HepG2 (cell line): ENCODE results near the gene PXK. TPM values are rescaled to one million over a fixed set of nuclear protein-coding genes. Genes with fewer than 3 reads are reported as not detected.

ENCODE experiments used
- ATAC-seq: fragments of 200-7000 bp; cut with Tn5 transposase; 3 replicates; pipeline ENCODE4 v1.9.1; 2020; ENCODE audit warnings: mild to moderate bottlenecking, moderate library complexity
- BruUV-seq: library from RNA; stranded (reverse); fragments of 400-500 nt; replicated peaks from 2 replicates; lab custom pipeline; 2021; lab: Mats Ljungman, UMichigan
- CTCF ChIA-PET: fragments of 300-600 bp; formaldehyde crosslinking; extraction: SDS; loops from one replicate; lab custom pipeline; 2021; ENCODE audit warnings: low total read pairs, inconsistent platforms, low intra/inter-chr PET ratio; lab: Yijun Ruan, JAX
- POLR2A ChIA-PET: fragments of 350-600 bp; sonication (Branson Sonifier 250); formaldehyde crosslinking; loops from one replicate; lab custom pipeline; 2020; ENCODE audit warnings: antibody characterized with exemption, inconsistent platforms; lab: Yijun Ruan, JAX
- DNase-seq: peaks from one replicate; pipeline ENCODE4 v3.0.0-alpha.2; 2015; ENCODE audit warnings: low spot score
- FAIRE-seq: peaks from 3 replicates; lab custom pipeline; 2011; peaks lifted over from hg19 to GRCh38; lab: Jason Lieb, UNC
- H2AFZ ChIP-seq: one replicate; pipeline ENCODE4 v1.6.1; 2011; ENCODE audit warnings: low read length, inconsistent platforms
- H3K27ac ChIP-seq: fragments of 300-600 bp; 3 replicates; pipeline ENCODE4 v1.8.0; 2011; ENCODE audit warnings: mixed run types, mild to moderate bottlenecking, mixed read lengths, low read length, inconsistent platforms; ENCODE audit not compliant: insufficient read depth; ENCODE audit errors: extremely low read length
- H3K27me3 ChIP-seq, 2 experiments: fragments of 200-600 bp in 1 of 2; 2 replicates in 1 of 2; 3 replicates in 1 of 2; pipeline versions ENCODE4 v1.6.0 to v1.8.0; 2011; ENCODE audit warnings: low read length in 2 of 2, mild to moderate bottlenecking in 2 of 2, moderate library complexity in 2 of 2, inconsistent platforms in 1 of 2; ENCODE audit not compliant: insufficient read depth in 2 of 2, control insufficient read depth in 1 of 2
- H3K36me3 ChIP-seq, 2 experiments: fragments of 200-600 bp in 1 of 2; replicated peaks in 1 of 2; 2 replicates in 1 of 2; 3 replicates in 1 of 2; pipeline versions ENCODE4 v1.5.1 to v1.8.0; 2011; ENCODE audit warnings: low read length in 2 of 2, inconsistent platforms in 1 of 2; ENCODE audit not compliant: insufficient read depth in 2 of 2, control insufficient read depth in 1 of 2
- H3K4me1 ChIP-seq: 2 replicates; pipeline ENCODE4 v1.5.1; 2012; ENCODE audit warnings: low read length, inconsistent platforms; ENCODE audit not compliant: insufficient read depth
- H3K4me2 ChIP-seq: 2 replicates; pipeline ENCODE4 v1.6.0; 2011; ENCODE audit warnings: low read depth, low read length, inconsistent platforms
- H3K4me3 ChIP-seq, 3 experiments: fragments of 200-600 bp in 1 of 3; sonication (generic), shearing (Covaris generic) in 1 of 3; replicated peaks in 1 of 3; 2 replicates each; pipeline ENCODE4 v1.5.1; 2011 to 2016; ENCODE audit warnings: low read length in 3 of 3, inconsistent platforms in 2 of 3, low read depth in 2 of 3, mild to moderate bottlenecking in 2 of 3, control low read depth in 1 of 3, mixed read lengths in 1 of 3; ENCODE audit not compliant: insufficient read depth in 1 of 3
- H3K79me2 ChIP-seq: one replicate; pipeline ENCODE4 v1.6.1; 2011; ENCODE audit warnings: low read length, inconsistent platforms; ENCODE audit not compliant: insufficient read depth
- H3K9ac ChIP-seq: 2 replicates; pipeline ENCODE4 v1.6.0; 2011; ENCODE audit warnings: mild to moderate bottlenecking, low read depth, low read length, inconsistent platforms; ENCODE audit not compliant: insufficient read depth
- H3K9me3 ChIP-seq: 2 replicates; pipeline ENCODE4 v1.5.1; 2012; ENCODE audit warnings: mild to moderate bottlenecking, low read length
- H4K20me1 ChIP-seq: 2 replicates; pipeline ENCODE4 v1.6.0; 2011; ENCODE audit warnings: inconsistent platforms, mild to moderate bottlenecking, low read length, moderate library complexity; ENCODE audit not compliant: insufficient read depth
- ATM ChIP-seq: fragments of 450-650 bp; IDR thresholded peaks from 2 replicates; pipeline ENCODE4 v1.7.1; 2017; ENCODE audit warnings: mild to moderate bottlenecking, borderline replicate concordance
- E2F2 ChIP-seq: sonication (generic); formaldehyde crosslinking; IDR thresholded peaks from 2 replicates; pipeline ENCODE4 v1.4.0; 2020; ENCODE audit warnings: missing genetic modification reagents, borderline replicate concordance
- FLYWCH1 ChIP-seq: sonication (generic); formaldehyde crosslinking; IDR thresholded peaks from 2 replicates; pipeline ENCODE4 v1.8.1; 2023; ENCODE audit warnings: mild to moderate bottlenecking, missing genetic modification reagents
- HMGXB4 ChIP-seq, 2 experiments: sonication (generic) in 1 of 2; formaldehyde crosslinking in 1 of 2; IDR thresholded peaks; 2 replicates each; pipeline versions ENCODE4 v1.4.0 to v1.6.1; 2018 to 2020; ENCODE audit warnings: missing genetic modification reagents in 2 of 2, borderline replicate concordance in 1 of 2, low read depth in 1 of 2, mild to moderate bottlenecking in 1 of 2, missing biosample characterization in 1 of 2
- TOPORS ChIP-seq: sonication (generic); formaldehyde crosslinking; IDR thresholded peaks from 2 replicates; pipeline ENCODE4 v1.8.0; 2023; ENCODE audit warnings: mild to moderate bottlenecking, missing genetic modification reagents
- ZBTB44 ChIP-seq: sonication (generic); formaldehyde crosslinking; IDR thresholded peaks from 2 replicates; pipeline ENCODE4 v1.4.0; 2020; ENCODE audit warnings: missing genetic modification reagents
- ZNF205 ChIP-seq: IDR thresholded peaks from 2 replicates; pipeline ENCODE4 v1.6.1; 2018; ENCODE audit warnings: missing biosample characterization, missing genetic modification reagents
- ZNF451 ChIP-seq: sonication (generic); formaldehyde crosslinking; IDR thresholded peaks from 2 replicates; pipeline ENCODE4 v1.5.0; 2020; ENCODE audit warnings: mild to moderate bottlenecking, missing genetic modification reagents
- ZNF512 ChIP-seq: sonication (generic); formaldehyde crosslinking; IDR thresholded peaks from 2 replicates; pipeline ENCODE4 v1.4.0; 2020; ENCODE audit warnings: mild to moderate bottlenecking, missing genetic modification reagents
- WGBS: methylation state at CpG from one replicate; pipeline ENCODE4 v1.1.6; 2017; ENCODE audit warnings: low lambda C conversion rate; 5-methylcytosine and 5-hydroxymethylcytosine counted together
- in situ Hi-C: cut with HindIII; loops from 2 replicates; pipeline ENCODE4 v1.10.0; 2017; ENCODE audit warnings: low pct_unique_long_range_greater_than_20kb; ENCODE audit not compliant: extremely low pct_ligation_motif_present
- intact Hi-C: fragments of 100-400 bp; cut with micrococcal nuclease; formaldehyde crosslinking; loops from one replicate; pipeline ENCODE4 v1.10.0; 2022; ENCODE audit not compliant: unreplicated experiment
- polyA plus RNA-seq, 8 experiments: library from polyadenylated mRNA; depleted of rRNA in 3 of 8; stranded (reverse) in 7 of 8; unstranded in 1 of 8; fragments of >200 nt; fragmentation: Illumina TruSeq in 4 of 8; extraction: Trizol in 4 of 8; gene quantifications; 2 replicates each; pipeline versions ENCODE4 v1.2.1 to v1.2.3, GENCODE V29; 2011 to 2016; ENCODE audit warnings: low read depth in 4 of 8, missing spikeins in 1 of 8, mixed read lengths in 1 of 8; ENCODE audit not compliant: insufficient read depth in 1 of 8
- total RNA-seq, 5 experiments: library from RNA; depleted of rRNA; stranded (reverse); fragments of >200 nt; fragmentation: Illumina TruSeq; extraction: Trizol; gene quantifications; 2 replicates each; pipeline ENCODE4 v1.2.3, GENCODE V29; 2016; ENCODE audit warnings: low read depth in 1 of 5

PXK gene
- total and polyA plus RNA-seq, 2 of the 13 experiments (the other 11 are each of a cell fraction or from before 2014, with no cell fraction given), result 6.4 to 18.6 TPM

- Histone ChIP-seq H3K4me1 (peaks cover 6% of the 10 kb centered on the region), H4K20me1 (no peaks in the 10 kb centered on the region), H3K27ac (no peak overlapping the region), H3K79me2 (no peaks in the 10 kb centered on the region), H3K9ac (no peak overlapping the region), H3K9me3 (no peaks in the 10 kb centered on the region), H2AFZ (no peak overlapping the region), H3K27me3 (no peaks in the 10 kb centered on the region), H3K4me3 (no peak overlapping the region), H3K36me3 (peaks cover 1 to 9% of the 10 kb centered on the region in 2 experiments; a peak in 1 of 5 replicates), H3K4me2 (no peak overlapping the region)
- WGBS, result 100% methylated on average over 1 of the region's 3 CpGs
- DNase-seq, result no peak
- ChIA-PET CTCF (no interaction called here), POLR2A (no interaction called here)
- BruUV-seq, result no TSS peak
- intact Hi-C loops (no loop called here), in situ Hi-C loops (no loop called here)
- ATAC-seq, result peak; percentile 42; the same call in 2 of the 3 replicates
- no peak for FAIRE-seq
- TF ChIP-seq ZNF451 (CRISPR knock-in tag) (no peak), HMGXB4 (CRISPR knock-in tag; IDR thresholded peaks at IDR 0.05; ENCODE audit: borderline replicate concordance in 1 of 2, low read depth in 1 of 2) (no peak), FLYWCH1 (CRISPR knock-in tag) (no peak), ATM (no peak), E2F2 (CRISPR knock-in tag) (no peak), ZNF205 (CRISPR knock-in tag) (no peak), TOPORS (no peak), ZNF512 (no peak), ZBTB44 (CRISPR knock-in tag) (no peak)
Observed at GRCh38 chr3:58386626-58387365, 54.1 kb downstream of the PXK start.
